NCI-H345 treated with DMSO at 0.1 percent for 48 hours (cell line): ENCODE data around the gene PHGDH.
A peak's percentile ranks its signal among the peaks of the same experiment; 100 is the strongest.

ENCODE experiments used
- DNase-seq: peaks from one replicate; lab custom pipeline; 2025; ENCODE audit not compliant: unreplicated experiment; lab: John Stamatoyannopoulos, UW

PHGDH gene

GRCh38 chr1:119711804-119712341 is at the start of gene PHGDH:
Gene PHGDH, plus strand, starts transcription at chr1:119711934. Its CDS starts 89 bp downstream, at chr1:119712023.
- DNase-seq = peak; percentile 91

- DNase-seq = no peak
Observed at GRCh38 chr1:119662034-119662437, 49.7 kb upstream of the PHGDH start.

GRCh38 chr1:119664067-119664466 is 47.7 kb upstream of the PHGDH start:
- no peak for DNase-seq

- no peak for DNase-seq
Observed at GRCh38 chr1:119667173-119667572, 44.6 kb upstream of the PHGDH start.

GRCh38 chr1:119670898-119671297 is 40.8 kb upstream of the PHGDH start:
- DNase-seq = no peak

- no peak for DNase-seq
Observed at GRCh38 chr1:119673171-119673940, 38.4 kb upstream of the PHGDH start.

GRCh38 chr1:119674111-119674526 is 37.6 kb upstream of the PHGDH start:
- DNase-seq = no peak

- DNase-seq = peak; percentile 90
Observed at GRCh38 chr1:119674835-119675289, 36.9 kb upstream of the PHGDH start.

GRCh38 chr1:119675349-119676345 is 36.1 kb upstream of the PHGDH start:
- DNase-seq = peak; percentile 95

- no peak for DNase-seq
Observed at GRCh38 chr1:119676571-119677206, 35.0 kb upstream of the PHGDH start.

- DNase-seq = no peak
Observed at GRCh38 chr1:119679223-119679622, 32.5 kb upstream of the PHGDH start.

- no peak for DNase-seq
Observed at GRCh38 chr1:119680193-119680592, 31.5 kb upstream of the PHGDH start.

- DNase-seq = no peak
Observed at GRCh38 chr1:119680723-119681122, 31.0 kb upstream of the PHGDH start.

- no peak for DNase-seq
Observed at GRCh38 chr1:119681560-119681959, 30.2 kb upstream of the PHGDH start.

- no peak for DNase-seq
Observed at GRCh38 chr1:119682141-119682540, 29.6 kb upstream of the PHGDH start.

- DNase-seq = no peak
Observed at GRCh38 chr1:119683893-119684292, 27.8 kb upstream of the PHGDH start.

- peak; percentile 12 for DNase-seq
Observed at GRCh38 chr1:119686661-119687060, 25.1 kb upstream of the PHGDH start.

- DNase-seq = no peak
Observed at GRCh38 chr1:119687434-119688079, 24.2 kb upstream of the PHGDH start.

- no peak for DNase-seq
Observed at GRCh38 chr1:119688810-119689209, 22.9 kb upstream of the PHGDH start.

GRCh38 chr1:119689511-119689910 is 22.2 kb upstream of the PHGDH start:
- no peak for DNase-seq
